ENCODE results near the gene AQP6.

- TF ChIP-seq SUZ12 (IDR thresholded peaks at IDR 0.05; ENCODE audit: extremely low read depth, insufficient read depth, insufficient read length) (no peak), ZNF274 (IDR thresholded peaks at IDR 0.05; ENCODE audit: low read depth, low read length) (no peak)
Observed at GRCh38 chr12:49944046-49944445, 28.7 kb upstream of the AQP6 start.
